ENCODE results near the gene CTSD.

The CTSD gene

GRCh38 chr11:1719781-1720180, 43.9 kb downstream of the CTSD start:
- TF ChIP-seq CTCF (IDR thresholded peaks at IDR 0.05; ENCODE audit: low read depth, low read length), result no peak
- no peak overlapping the region for H3K4me3 ChIP-seq (ENCODE audit: low read depth, low read length)

- no peak for TF ChIP-seq CTCF (IDR thresholded peaks at IDR 0.05; ENCODE audit: low read depth, low read length)
- H3K4me3 ChIP-seq (ENCODE audit: low read depth, low read length), result no peak overlapping the region
These were observed 45.4 kb downstream of the CTSD start for GRCh38 chr11:1718326-1718725.

GRCh38 chr11:1717745-1718144, 46.0 kb downstream of the CTSD start:
- TF ChIP-seq CTCF (IDR thresholded peaks at IDR 0.05; ENCODE audit: low read depth, low read length), result no peak

GRCh38 chr11:1714908-1715885, 48.5 kb downstream of the CTSD start:
- no peak overlapping the region for H3K4me3 ChIP-seq (ENCODE audit: low read depth, low read length)
- no peak for TF ChIP-seq CTCF (IDR thresholded peaks at IDR 0.05; ENCODE audit: low read depth, low read length)

More at GRCh38 chr11:1717745-1718144, 46.0 kb downstream of the CTSD start:
- no peak overlapping the region for H3K4me3 ChIP-seq (ENCODE audit: low read depth, low read length)

GRCh38 chr11:1708716-1709115, 55.0 kb downstream of the CTSD start:
- H3K4me3 ChIP-seq (ENCODE audit: low read depth, low read length), result no peak overlapping the region
- no peak for TF ChIP-seq CTCF (IDR thresholded peaks at IDR 0.05; ENCODE audit: low read depth, low read length)

- no peak overlapping the region for H3K4me3 ChIP-seq (ENCODE audit: low read depth, low read length)
- no peak for TF ChIP-seq CTCF (IDR thresholded peaks at IDR 0.05; ENCODE audit: low read depth, low read length)
These were observed 56.0 kb downstream of the CTSD start for GRCh38 chr11:1707751-1708150.
